22Rv1 (cell line): ENCODE results near the gene FRRS1L.

Experiments
- ZFX ChIP-seq: fragments of 450-650 bp; IDR thresholded peaks from 2 replicates; pipeline ENCODE4 v1.6.1; 2017; ENCODE audit warnings: antibody characterized with exemption, borderline replicate concordance
- TF ChIP-seq, protein P1 (sequence below): fragments of 450-650 bp; IDR thresholded peaks from 2 replicates; pipeline ENCODE4 v1.5.1; 2017; ENCODE audit warnings: mild to moderate bottlenecking

- TF ChIP-seq, protein P1, sequence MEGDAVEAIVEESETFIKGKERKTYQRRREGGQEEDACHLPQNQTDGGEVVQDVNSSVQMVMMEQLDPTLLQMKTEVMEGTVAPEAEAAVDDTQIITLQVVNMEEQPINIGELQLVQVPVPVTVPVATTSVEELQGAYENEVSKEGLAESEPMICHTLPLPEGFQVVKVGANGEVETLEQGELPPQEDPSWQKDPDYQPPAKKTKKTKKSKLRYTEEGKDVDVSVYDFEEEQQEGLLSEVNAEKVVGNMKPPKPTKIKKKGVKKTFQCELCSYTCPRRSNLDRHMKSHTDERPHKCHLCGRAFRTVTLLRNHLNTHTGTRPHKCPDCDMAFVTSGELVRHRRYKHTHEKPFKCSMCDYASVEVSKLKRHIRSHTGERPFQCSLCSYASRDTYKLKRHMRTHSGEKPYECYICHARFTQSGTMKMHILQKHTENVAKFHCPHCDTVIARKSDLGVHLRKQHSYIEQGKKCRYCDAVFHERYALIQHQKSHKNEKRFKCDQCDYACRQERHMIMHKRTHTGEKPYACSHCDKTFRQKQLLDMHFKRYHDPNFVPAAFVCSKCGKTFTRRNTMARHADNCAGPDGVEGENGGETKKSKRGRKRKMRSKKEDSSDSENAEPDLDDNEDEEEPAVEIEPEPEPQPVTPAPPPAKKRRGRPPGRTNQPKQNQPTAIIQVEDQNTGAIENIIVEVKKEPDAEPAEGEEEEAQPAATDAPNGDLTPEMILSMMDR, result no peak
- no peak for TF ChIP-seq ZFX
Measured at GRCh38 chr9:109098960-109099308, 68.1 kb downstream of the FRRS1L start.
